C4-2B (cell line): ENCODE measurements around the gene NTNG1.

ENCODE experiments used
- ZFX ChIP-seq: fragments of 450-650 bp; IDR thresholded peaks from 2 replicates; pipeline ENCODE4 v1.6.1; 2017
- TF ChIP-seq, protein P1 (sequence below): fragments of 450-650 bp; conservative IDR thresholded peaks from 2 replicates; pipeline ENCODE4 v1.5.1; 2017; ENCODE audit warnings: mild to moderate bottlenecking

DNA sequence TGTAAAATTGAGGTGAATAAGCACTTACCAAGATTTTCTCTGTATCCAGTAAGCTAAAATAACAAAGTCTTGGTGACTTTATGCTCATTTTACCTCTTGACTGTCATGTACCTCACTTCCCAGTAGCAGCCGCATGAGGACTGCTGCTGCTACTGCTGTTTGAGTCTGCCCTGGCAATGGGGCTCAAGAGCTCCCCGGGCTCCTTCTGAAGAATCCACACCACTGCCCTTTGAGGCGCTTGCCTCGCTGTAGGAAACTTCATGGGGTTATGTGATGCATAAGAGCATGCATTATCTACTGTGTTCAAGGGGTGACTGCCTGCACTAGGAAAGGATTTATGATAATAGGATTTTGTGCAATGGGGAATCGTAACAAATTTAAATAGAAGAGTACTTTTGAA lies 113.5 kb downstream of the NTNG1 start:
- TF ChIP-seq, protein P1, sequence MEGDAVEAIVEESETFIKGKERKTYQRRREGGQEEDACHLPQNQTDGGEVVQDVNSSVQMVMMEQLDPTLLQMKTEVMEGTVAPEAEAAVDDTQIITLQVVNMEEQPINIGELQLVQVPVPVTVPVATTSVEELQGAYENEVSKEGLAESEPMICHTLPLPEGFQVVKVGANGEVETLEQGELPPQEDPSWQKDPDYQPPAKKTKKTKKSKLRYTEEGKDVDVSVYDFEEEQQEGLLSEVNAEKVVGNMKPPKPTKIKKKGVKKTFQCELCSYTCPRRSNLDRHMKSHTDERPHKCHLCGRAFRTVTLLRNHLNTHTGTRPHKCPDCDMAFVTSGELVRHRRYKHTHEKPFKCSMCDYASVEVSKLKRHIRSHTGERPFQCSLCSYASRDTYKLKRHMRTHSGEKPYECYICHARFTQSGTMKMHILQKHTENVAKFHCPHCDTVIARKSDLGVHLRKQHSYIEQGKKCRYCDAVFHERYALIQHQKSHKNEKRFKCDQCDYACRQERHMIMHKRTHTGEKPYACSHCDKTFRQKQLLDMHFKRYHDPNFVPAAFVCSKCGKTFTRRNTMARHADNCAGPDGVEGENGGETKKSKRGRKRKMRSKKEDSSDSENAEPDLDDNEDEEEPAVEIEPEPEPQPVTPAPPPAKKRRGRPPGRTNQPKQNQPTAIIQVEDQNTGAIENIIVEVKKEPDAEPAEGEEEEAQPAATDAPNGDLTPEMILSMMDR = no peak
- no peak for TF ChIP-seq ZFX
